GM23338 (cell line): Measurements from ENCODE around the gene ZNF619. TPM values are rescaled to one million over a fixed set of nuclear protein-coding genes. Genes with fewer than 3 reads are reported as not detected.

Source experiments
- ATAC-seq: fragments of 200-7000 bp; cut with Tn5 transposase; 3 replicates; pipeline ENCODE4 v1.9.1; 2020
- DNase-seq: peaks from one replicate; pipeline ENCODE4 v3.0.0-alpha.2; 2015; ENCODE audit warnings: low spot score
- H2AFZ ChIP-seq: fragments of 200-600 bp; sonication (generic); 2 replicates; pipeline ENCODE4 v1.8.0; 2016; ENCODE audit warnings: antibody characterized with exemption, mild to moderate bottlenecking, moderate library complexity
- H3F3A ChIP-seq: fragments of 200-600 bp; sonication (generic); replicated peaks from 2 replicates; pipeline ENCODE4 v1.8.0; 2017; ENCODE audit warnings: antibody characterized with exemption, mixed run types, low read depth
- H3K27ac ChIP-seq: fragments of 200-600 bp; sonication (generic); 2 replicates; pipeline ENCODE4 v1.6.1; 2016; ENCODE audit warnings: low read depth
- H3K27me3 ChIP-seq: fragments of 200-600 bp; sonication (generic); 2 replicates; pipeline ENCODE4 v1.8.0; 2016; ENCODE audit warnings: mild to moderate bottlenecking, mixed run types, moderate library complexity; ENCODE audit not compliant: insufficient read depth
- H3K36me3 ChIP-seq: fragments of 200-600 bp; sonication (generic); 2 replicates; pipeline ENCODE4 v1.8.0; 2016; ENCODE audit warnings: mild to moderate bottlenecking; ENCODE audit not compliant: insufficient read depth
- H3K4me1 ChIP-seq: fragments of 200-600 bp; sonication (generic); 2 replicates; pipeline ENCODE4 v1.8.0; 2016; ENCODE audit warnings: mild to moderate bottlenecking, moderate library complexity; ENCODE audit not compliant: insufficient read depth
- H3K4me2 ChIP-seq: fragments of 200-600 bp; sonication (generic); 2 replicates; pipeline ENCODE4 v1.7.1; 2017; ENCODE audit warnings: mixed run types
- H3K4me3 ChIP-seq: fragments of 200-600 bp; sonication (generic); 2 replicates; pipeline ENCODE4 v1.6.1; 2016; ENCODE audit warnings: mixed run types
- H3K79me2 ChIP-seq: fragments of 200-600 bp; sonication (generic); replicated peaks from 2 replicates; pipeline ENCODE4 v1.8.0; 2017; ENCODE audit warnings: mild to moderate bottlenecking; ENCODE audit not compliant: insufficient read depth
- H3K9me2 ChIP-seq: fragments of 200-600 bp; sonication (generic); 2 replicates; pipeline ENCODE4 v1.8.0; 2017; ENCODE audit not compliant: insufficient read depth
- H4K20me1 ChIP-seq: fragments of 200-600 bp; sonication (generic); replicated peaks from 2 replicates; pipeline ENCODE4 v1.8.0; 2017; ENCODE audit warnings: mild to moderate bottlenecking; ENCODE audit not compliant: insufficient read depth
- H3K27ac Mint-ChIP-seq: 2 replicates; pipeline ENCODE4 v1.8.0; 2020; ENCODE audit warnings: inconsistent platforms, mild to moderate bottlenecking, moderate library complexity, mixed read lengths
- H3K27me3 Mint-ChIP-seq: 3 replicates; pipeline ENCODE4 v1.8.0; 2022; ENCODE audit warnings: low read depth, mild to moderate bottlenecking, moderate library complexity, mixed read lengths, inconsistent platforms; ENCODE audit not compliant: insufficient read depth, poor library complexity
- H3K36me3 Mint-ChIP-seq: 3 replicates; pipeline ENCODE4 v1.8.0; 2021; ENCODE audit warnings: low read depth, mild to moderate bottlenecking, inconsistent platforms, moderate library complexity, mixed read lengths
- H3K4me1 Mint-ChIP-seq: 3 replicates; pipeline ENCODE4 v1.8.0; 2020; ENCODE audit warnings: mild to moderate bottlenecking, inconsistent platforms, mixed read lengths
- H3K4me3 Mint-ChIP-seq: 3 replicates; pipeline ENCODE4 v1.8.0; 2021; ENCODE audit warnings: moderate library complexity, mild to moderate bottlenecking, inconsistent platforms, mixed read lengths
- H3K9me3 Mint-ChIP-seq: 3 replicates; pipeline ENCODE4 v1.8.0; 2020; ENCODE audit warnings: moderate library complexity, mild to moderate bottlenecking, inconsistent platforms, mixed read lengths
- CREB1 ChIP-seq: fragments of 250-450 bp; sonication (Bioruptor Pico); IDR thresholded peaks from 2 replicates; pipeline ENCODE4 v1.5.0; 2020; ENCODE audit warnings: low read depth, mild to moderate bottlenecking, moderate library complexity
- EZH2 ChIP-seq: fragments of 200-600 bp; sonication (generic); IDR thresholded peaks from one replicate; pipeline ENCODE4 v1.8.0; 2017; ENCODE audit warnings: antibody characterized with exemption, mild to moderate bottlenecking, low read depth; ENCODE audit not compliant: unreplicated experiment
- EZH2phosphoT487 ChIP-seq: fragments of 200-600 bp; sonication (generic); IDR thresholded peaks from one replicate; pipeline ENCODE4 v1.8.1; 2018; ENCODE audit warnings: antibody characterized with exemption; ENCODE audit not compliant: unreplicated experiment
- JUNB ChIP-seq: IDR thresholded peaks from one replicate; pipeline ENCODE4 v1.6.1; 2016; ENCODE audit warnings: antibody characterized with exemption; ENCODE audit not compliant: unreplicated experiment
- NANOG ChIP-seq: IDR thresholded peaks from 2 replicates; pipeline ENCODE4 v1.6.1; 2016; ENCODE audit warnings: antibody characterized with exemption, borderline replicate concordance
- POLR2AphosphoS5 ChIP-seq: IDR thresholded peaks from 2 replicates; pipeline ENCODE4 v1.6.1; 2016; ENCODE audit warnings: antibody characterized with exemption, low read depth
- STAT1 ChIP-seq: IDR thresholded peaks from one replicate; pipeline ENCODE4 v1.6.1; 2016; ENCODE audit warnings: antibody characterized with exemption; ENCODE audit not compliant: unreplicated experiment
- ZNF114 ChIP-seq: fragments of 250-450 bp; sonication (Bioruptor Pico); IDR thresholded peaks from 2 replicates; pipeline ENCODE4 v1.5.0; 2020; ENCODE audit warnings: mild to moderate bottlenecking, moderate library complexity
- ZNF331 ChIP-seq: fragments of 250-450 bp; sonication (Bioruptor Pico); IDR thresholded peaks from 2 replicates; pipeline ENCODE4 v1.5.0; 2020; ENCODE audit warnings: low read depth, mild to moderate bottlenecking, moderate library complexity
- polyA plus RNA-seq: library from polyadenylated mRNA; unstranded; fragments of >200 nt; fragmentation: Nextera tagmentation; extraction: Ambion mirVana; gene quantifications from 2 replicates; pipeline ENCODE4 v1.2.1, GENCODE V29; 2016
- total RNA-seq: library from RNA; depleted of rRNA; stranded (reverse); fragments of >200 nt; shearing (Covaris generic); gene quantifications from 2 replicates; pipeline ENCODE4 v1.2.3, GENCODE V29; 2014
- TF ChIP-seq, protein P1 (sequence below), 2 experiments: fragments of 200-600 bp in 1 of 2; sonication (generic) in 1 of 2; conservative IDR thresholded peaks; 2 replicates each; pipeline versions ENCODE4 v1.5.1 to v1.6.1; 2016 to 2017; ENCODE audit warnings: antibody characterized with exemption in 2 of 2, low read depth in 2 of 2, mild to moderate bottlenecking in 2 of 2, moderate library complexity in 1 of 2
- TF ChIP-seq, protein P2 (sequence below): IDR thresholded peaks from one replicate; pipeline ENCODE4 v1.6.1; 2018; ENCODE audit warnings: antibody characterized with exemption; ENCODE audit not compliant: unreplicated experiment
- TF ChIP-seq, protein P3 (sequence below): IDR thresholded peaks from 2 replicates; pipeline ENCODE4 v1.6.1; 2016; ENCODE audit warnings: antibody characterized with exemption
- TF ChIP-seq, protein P4 (sequence below): fragments of 250-450 bp; sonication (Bioruptor Pico); IDR thresholded peaks from 2 replicates; pipeline ENCODE4 v1.5.0; 2020; ENCODE audit warnings: mild to moderate bottlenecking, moderate library complexity

Gene ZNF619
- total and polyA plus RNA-seq, 2 experiments from 2014 or later: 1.3 to 7.4 TPM

DNA sequence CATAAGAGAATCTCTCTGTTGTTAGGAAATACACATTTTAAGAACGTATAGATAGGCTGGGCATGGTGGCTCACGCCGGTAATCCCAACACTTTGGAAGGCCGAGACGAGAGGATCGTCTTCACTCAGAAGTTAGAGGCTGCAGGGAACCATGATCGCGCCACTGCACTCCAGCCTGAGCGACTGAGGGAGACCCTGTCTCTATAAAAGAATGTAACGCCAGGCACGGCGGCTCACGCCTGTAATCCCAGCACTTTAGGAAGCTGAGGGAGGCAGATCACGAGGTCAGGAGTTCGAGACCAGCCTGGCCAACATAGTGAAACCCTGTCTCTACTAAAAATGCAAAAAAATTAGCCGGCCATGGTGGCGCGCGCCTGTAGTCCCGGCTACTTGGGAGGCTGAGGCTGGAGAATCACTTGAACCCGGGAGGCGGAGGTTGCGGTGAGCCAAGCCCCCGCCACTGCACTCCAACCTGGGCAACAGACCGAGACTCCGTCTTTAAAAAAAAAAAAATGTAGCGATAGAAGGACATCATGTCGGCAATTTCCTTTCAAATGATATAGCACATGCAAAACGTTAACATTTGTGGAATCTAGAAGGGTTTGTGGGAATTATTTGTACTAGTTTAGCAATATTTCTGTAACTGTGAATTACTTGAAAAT is 20.5 kb upstream of the ZNF619 start:
- no peaks in the 10 kb centered on the region for H3K9me3 Mint-ChIP-seq
- Histone ChIP-seq H3K4me3 (peak overlapping the region; percentile 53), H3K27ac (peak overlapping the region; percentile 60), H3K4me1 (peaks cover 15% of the 10 kb centered on the region), H4K20me1 (peaks cover 35% of the 10 kb centered on the region), H3K9me2 (no peaks in the 10 kb centered on the region), H3F3A (peaks cover 31% of the 10 kb centered on the region), H3K36me3 (peaks cover 36% of the 10 kb centered on the region), H3K79me2 (peaks cover 34% of the 10 kb centered on the region), H3K27me3 (no peaks in the 10 kb centered on the region), H3K4me2 (peak overlapping the region; percentile 97), H2AFZ (peak overlapping the region; percentile 11; the same call in 1 of the 2 replicates)
- peak overlapping the region; percentile 99 for H3K27ac Mint-ChIP-seq
- peaks cover 6% of the 10 kb centered on the region for H3K27me3 Mint-ChIP-seq
- TF ChIP-seq ZNF114 (CRISPR knock-in tag) (no peak), ZNF331 (CRISPR knock-in tag) (no peak), EZH2phosphoT487 (no peak), CREB1 (CRISPR knock-in tag) (no peak), EZH2 (no peak), POLR2AphosphoS5 (no peak), JUNB (no peak), NANOG (no peak), STAT1 (no peak)
- TF ChIP-seq, protein P1, sequence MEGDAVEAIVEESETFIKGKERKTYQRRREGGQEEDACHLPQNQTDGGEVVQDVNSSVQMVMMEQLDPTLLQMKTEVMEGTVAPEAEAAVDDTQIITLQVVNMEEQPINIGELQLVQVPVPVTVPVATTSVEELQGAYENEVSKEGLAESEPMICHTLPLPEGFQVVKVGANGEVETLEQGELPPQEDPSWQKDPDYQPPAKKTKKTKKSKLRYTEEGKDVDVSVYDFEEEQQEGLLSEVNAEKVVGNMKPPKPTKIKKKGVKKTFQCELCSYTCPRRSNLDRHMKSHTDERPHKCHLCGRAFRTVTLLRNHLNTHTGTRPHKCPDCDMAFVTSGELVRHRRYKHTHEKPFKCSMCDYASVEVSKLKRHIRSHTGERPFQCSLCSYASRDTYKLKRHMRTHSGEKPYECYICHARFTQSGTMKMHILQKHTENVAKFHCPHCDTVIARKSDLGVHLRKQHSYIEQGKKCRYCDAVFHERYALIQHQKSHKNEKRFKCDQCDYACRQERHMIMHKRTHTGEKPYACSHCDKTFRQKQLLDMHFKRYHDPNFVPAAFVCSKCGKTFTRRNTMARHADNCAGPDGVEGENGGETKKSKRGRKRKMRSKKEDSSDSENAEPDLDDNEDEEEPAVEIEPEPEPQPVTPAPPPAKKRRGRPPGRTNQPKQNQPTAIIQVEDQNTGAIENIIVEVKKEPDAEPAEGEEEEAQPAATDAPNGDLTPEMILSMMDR (conservative IDR thresholded peaks at IDR 0.05; ENCODE audit: low read depth in 2 of 2): no peak
- TF ChIP-seq, protein P2, sequence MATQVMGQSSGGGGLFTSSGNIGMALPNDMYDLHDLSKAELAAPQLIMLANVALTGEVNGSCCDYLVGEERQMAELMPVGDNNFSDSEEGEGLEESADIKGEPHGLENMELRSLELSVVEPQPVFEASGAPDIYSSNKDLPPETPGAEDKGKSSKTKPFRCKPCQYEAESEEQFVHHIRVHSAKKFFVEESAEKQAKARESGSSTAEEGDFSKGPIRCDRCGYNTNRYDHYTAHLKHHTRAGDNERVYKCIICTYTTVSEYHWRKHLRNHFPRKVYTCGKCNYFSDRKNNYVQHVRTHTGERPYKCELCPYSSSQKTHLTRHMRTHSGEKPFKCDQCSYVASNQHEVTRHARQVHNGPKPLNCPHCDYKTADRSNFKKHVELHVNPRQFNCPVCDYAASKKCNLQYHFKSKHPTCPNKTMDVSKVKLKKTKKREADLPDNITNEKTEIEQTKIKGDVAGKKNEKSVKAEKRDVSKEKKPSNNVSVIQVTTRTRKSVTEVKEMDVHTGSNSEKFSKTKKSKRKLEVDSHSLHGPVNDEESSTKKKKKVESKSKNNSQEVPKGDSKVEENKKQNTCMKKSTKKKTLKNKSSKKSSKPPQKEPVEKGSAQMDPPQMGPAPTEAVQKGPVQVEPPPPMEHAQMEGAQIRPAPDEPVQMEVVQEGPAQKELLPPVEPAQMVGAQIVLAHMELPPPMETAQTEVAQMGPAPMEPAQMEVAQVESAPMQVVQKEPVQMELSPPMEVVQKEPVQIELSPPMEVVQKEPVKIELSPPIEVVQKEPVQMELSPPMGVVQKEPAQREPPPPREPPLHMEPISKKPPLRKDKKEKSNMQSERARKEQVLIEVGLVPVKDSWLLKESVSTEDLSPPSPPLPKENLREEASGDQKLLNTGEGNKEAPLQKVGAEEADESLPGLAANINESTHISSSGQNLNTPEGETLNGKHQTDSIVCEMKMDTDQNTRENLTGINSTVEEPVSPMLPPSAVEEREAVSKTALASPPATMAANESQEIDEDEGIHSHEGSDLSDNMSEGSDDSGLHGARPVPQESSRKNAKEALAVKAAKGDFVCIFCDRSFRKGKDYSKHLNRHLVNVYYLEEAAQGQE: no peak
- TF ChIP-seq, protein P3, sequence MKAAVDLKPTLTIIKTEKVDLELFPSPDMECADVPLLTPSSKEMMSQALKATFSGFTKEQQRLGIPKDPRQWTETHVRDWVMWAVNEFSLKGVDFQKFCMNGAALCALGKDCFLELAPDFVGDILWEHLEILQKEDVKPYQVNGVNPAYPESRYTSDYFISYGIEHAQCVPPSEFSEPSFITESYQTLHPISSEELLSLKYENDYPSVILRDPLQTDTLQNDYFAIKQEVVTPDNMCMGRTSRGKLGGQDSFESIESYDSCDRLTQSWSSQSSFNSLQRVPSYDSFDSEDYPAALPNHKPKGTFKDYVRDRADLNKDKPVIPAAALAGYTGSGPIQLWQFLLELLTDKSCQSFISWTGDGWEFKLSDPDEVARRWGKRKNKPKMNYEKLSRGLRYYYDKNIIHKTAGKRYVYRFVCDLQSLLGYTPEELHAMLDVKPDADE: no peak
- TF ChIP-seq, protein P4, sequence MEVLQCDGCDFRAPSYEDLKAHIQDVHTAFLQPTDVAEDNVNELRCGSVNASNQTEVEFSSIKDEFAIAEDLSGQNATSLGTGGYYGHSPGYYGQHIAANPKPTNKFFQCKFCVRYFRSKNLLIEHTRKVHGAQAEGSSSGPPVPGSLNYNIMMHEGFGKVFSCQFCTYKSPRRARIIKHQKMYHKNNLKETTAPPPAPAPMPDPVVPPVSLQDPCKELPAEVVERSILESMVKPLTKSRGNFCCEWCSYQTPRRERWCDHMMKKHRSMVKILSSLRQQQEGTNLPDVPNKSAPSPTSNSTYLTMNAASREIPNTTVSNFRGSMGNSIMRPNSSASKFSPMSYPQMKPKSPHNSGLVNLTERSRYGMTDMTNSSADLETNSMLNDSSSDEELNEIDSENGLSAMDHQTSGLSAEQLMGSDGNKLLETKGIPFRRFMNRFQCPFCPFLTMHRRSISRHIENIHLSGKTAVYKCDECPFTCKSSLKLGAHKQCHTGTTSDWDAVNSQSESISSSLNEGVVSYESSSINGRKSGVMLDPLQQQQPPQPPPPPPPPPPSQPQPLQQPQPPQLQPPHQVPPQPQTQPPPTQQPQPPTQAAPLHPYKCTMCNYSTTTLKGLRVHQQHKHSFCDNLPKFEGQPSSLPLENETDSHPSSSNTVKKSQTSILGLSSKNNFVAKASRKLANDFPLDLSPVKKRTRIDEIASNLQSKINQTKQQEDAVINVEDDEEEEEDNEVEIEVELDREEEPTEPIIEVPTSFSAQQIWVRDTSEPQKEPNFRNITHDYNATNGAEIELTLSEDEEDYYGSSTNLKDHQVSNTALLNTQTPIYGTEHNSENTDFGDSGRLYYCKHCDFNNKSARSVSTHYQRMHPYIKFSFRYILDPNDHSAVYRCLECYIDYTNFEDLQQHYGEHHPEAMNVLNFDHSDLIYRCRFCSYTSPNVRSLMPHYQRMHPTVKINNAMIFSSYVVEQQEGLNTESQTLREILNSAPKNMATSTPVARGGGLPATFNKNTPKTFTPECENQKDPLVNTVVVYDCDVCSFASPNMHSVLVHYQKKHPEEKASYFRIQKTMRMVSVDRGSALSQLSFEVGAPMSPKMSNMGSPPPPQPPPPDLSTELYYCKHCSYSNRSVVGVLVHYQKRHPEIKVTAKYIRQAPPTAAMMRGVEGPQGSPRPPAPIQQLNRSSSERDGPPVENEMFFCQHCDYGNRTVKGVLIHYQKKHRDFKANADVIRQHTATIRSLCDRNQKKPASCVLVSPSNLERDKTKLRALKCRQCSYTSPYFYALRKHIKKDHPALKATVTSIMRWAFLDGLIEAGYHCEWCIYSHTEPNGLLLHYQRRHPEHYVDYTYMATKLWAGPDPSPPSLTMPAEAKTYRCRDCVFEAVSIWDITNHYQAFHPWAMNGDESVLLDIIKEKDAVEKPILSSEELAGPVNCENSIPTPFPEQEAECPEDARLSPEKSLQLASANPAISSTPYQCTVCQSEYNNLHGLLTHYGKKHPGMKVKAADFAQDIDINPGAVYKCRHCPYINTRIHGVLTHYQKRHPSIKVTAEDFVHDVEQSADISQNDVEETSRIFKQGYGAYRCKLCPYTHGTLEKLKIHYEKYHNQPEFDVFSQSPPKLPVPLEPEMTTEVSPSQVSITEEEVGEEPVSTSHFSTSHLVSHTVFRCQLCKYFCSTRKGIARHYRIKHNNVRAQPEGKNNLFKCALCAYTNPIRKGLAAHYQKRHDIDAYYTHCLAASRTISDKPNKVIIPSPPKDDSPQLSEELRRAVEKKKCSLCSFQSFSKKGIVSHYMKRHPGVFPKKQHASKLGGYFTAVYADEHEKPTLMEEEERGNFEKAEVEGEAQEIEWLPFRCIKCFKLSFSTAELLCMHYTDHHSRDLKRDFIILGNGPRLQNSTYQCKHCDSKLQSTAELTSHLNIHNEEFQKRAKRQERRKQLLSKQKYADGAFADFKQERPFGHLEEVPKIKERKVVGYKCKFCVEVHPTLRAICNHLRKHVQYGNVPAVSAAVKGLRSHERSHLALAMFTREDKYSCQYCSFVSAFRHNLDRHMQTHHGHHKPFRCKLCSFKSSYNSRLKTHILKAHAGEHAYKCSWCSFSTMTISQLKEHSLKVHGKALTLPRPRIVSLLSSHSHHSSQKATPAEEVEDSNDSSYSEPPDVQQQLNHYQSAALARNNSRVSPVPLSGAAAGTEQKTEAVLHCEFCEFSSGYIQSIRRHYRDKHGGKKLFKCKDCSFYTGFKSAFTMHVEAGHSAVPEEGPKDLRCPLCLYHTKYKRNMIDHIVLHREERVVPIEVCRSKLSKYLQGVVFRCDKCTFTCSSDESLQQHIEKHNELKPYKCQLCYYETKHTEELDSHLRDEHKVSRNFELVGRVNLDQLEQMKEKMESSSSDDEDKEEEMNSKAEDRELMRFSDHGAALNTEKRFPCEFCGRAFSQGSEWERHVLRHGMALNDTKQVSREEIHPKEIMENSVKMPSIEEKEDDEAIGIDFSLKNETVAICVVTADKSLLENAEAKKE: no peak
- DNase-seq (no peak), ATAC-seq (no peak)
- H3K36me3 Mint-ChIP-seq: peaks cover 46% of the 10 kb centered on the region
- H3K4me3 Mint-ChIP-seq: peak overlapping the region; percentile 93
- H3K4me1 Mint-ChIP-seq: peaks cover 24% of the 10 kb centered on the region
